HG02938 (cell line): ENCODE measurements around the gene CRAMP1.

ENCODE experiments used
- ATAC-seq: cut with Tn5 transposase; IDR thresholded peaks from one replicate; pipeline ENCODE4 v1.9.1; 2021; ENCODE audit warnings: mild to moderate bottlenecking, moderate library complexity; ENCODE audit not compliant: unreplicated experiment

CRAMP1 gene

GRCh38 chr16:1655909-1656807 lies 44.0 kb downstream of the CRAMP1 start:
- no peak for ATAC-seq

GRCh38 chr16:1656808-1657617 lies 44.9 kb downstream of the CRAMP1 start:
- ATAC-seq: no peak

GRCh38 chr16:1657841-1658240 lies 45.7 kb downstream of the CRAMP1 start:
- ATAC-seq: no peak

- no peak for ATAC-seq
These were observed 46.9 kb downstream of the CRAMP1 start for GRCh38 chr16:1659031-1659430.

DNA sequence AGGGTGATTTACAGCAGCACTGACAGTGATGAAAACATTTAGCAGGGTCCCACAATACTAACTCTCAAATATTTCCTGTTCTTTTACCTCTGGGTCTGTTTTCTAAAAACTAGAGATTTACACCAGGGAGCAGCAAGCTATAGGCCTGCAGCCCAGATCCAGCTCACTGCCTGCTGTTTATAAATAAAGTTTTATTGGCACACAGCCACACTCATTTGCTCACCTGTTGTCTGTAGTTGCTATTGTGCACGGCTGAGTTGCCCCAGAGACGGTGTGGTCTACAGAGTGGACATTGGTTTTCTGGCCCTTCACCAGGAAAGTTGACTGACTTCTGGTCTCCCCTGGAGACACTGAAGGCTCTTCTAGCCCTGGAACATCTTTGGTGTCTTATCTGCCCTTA lies 49.7 kb downstream of the CRAMP1 start:
- no peak for ATAC-seq

- no peak for ATAC-seq
These were observed 50.4 kb downstream of the CRAMP1 start for GRCh38 chr16:1662543-1662942.

GRCh38 chr16:1665829-1666228 lies 53.7 kb downstream of the CRAMP1 start:
- no peak for ATAC-seq

DNA sequence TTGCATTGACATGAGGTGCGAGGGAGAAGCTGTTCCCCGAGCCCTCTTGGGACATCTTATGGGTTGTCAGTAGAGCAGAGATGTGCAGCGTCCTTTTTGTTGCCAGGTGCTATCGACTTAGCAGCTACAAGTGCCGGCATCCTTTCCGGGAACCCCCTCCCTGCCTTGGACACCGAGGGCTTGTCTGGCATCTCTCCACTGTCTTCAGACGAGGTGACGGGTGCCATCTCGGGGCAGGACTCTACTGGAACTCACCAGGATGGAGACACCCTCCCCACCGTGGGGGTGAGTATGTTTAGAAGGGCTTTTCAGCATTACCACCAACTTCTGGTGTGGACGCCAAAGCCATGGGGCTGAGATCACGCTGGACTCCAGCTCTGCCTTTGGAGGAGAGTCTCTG lies 54.2 kb downstream of the CRAMP1 start:
- no peak for ATAC-seq

DNA sequence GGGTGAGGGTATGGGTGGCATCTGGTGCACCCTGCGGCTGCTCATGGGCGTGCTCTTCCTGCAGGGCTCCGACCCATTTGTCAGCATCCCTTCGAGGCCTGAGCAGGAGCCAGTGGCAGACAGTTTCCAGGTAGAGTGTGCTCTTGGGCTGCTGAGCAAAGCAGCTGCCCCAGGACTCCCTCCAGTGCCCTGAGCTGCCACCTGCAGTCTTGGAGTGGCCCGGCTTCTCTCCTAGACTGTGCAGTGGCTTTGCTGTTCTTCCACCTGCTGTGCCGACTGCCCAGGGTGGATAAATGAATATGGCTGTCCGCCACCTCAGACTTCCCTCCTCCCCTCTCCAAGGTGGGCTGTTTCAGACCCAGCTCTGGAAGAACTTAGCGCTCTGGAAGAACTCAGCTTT lies 55.1 kb downstream of the CRAMP1 start:
- ATAC-seq: no peak

DNA sequence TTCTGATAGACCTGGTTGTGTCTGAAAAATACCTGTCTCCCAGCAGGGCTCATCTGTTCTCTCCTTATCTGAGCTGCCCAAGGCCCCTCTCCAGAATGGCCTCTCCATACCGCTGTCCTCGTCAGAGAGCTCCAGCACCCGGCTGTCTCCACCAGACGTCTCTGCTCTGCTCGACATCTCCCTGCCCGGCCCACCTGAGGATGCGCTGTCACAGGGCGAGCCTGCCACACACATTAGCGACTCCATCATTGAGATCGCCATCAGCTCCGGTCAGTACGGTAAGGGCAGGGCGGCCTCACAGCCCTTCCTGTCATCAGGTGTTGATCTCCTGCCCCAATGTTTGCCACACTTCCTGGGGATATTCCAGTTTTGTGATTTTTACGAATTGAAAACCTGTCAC lies 55.8 kb downstream of the CRAMP1 start:
- no peak for ATAC-seq

GRCh38 chr16:1668612-1669319 lies 56.6 kb downstream of the CRAMP1 start:
- no peak for ATAC-seq

DNA sequence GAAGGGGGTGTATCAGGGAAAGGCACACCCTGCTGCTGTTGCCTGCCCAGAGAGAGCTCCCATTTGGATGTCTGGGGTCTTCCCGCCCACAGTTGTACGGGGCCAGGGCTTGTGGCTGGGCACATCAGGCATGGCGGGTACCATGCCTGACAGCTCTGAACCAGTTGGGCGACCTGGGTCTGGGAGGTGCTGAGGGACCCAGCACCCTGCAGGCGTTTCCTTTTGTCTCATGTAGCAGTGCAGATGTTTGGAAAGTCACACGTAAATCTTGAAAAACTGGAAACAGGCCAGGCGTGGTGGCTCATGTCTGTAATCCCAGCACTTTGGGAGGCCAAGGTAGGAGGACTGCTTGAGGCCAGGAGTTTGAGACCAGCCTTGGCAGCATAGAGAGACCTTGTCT lies 57.5 kb downstream of the CRAMP1 start:
- ATAC-seq: no peak

DNA sequence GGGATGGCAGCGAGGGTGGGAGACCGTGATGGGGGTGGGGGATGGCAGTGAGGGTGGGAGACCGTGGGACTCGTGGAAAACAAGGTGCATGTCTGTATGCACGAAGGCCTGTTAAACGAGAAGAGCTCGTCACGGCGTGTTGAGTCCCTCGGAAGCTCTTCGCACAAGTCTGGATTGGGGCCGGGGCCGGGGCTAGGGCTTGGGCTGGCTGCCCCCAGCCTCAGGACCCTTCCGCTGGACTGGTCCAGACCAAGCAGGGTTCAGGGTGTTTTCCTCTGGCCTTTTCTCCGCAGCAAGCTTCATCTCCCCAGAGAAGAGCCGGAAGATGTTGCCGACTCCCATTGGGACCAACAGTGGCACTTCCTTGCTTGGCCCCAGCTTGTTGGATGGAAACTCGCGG lies 58.2 kb downstream of the CRAMP1 start:
- ATAC-seq: no peak

DNA sequence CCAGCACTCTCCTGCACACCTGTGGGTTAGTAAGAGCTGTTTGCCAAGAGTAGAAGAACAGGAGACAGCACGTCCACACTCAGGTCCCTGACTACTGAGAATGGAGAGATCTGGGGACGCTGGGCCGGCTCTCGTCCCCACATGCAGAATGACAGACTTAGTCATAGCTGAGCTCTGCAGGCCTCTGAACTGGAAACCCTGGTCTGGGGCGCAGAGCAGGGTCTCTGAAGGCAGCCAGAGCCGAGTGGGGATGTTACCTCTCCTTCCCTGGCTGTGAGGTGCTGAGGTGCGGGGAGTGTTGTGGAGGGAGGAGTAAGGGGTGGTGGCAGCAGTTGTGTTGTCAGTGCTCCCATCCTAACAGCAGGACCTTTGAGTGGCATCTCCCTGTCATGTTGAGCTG lies 58.7 kb downstream of the CRAMP1 start:
- ATAC-seq: no peak

- ATAC-seq: no peak
These were observed 61.4 kb downstream of the CRAMP1 start for GRCh38 chr16:1673424-1674151.

DNA sequence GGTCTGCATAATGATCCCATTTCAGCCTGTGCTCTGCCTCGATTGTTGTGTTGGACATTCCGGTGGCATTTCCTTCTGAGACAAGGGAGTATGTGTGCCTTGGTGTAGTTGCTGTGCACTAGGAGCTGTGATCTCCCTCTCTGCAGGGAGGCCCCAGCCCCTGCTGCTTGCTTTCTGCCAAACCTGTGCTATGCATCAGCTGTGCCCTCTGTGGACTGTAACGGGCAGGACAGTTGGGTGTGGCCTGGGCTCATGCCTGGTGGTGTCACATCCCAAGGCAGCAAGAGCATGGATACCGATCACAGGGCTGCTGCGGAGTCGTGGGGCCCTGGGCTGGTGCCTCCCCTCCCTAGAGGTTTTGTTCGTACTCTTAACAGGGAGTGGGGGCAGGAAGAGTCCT lies 62.1 kb downstream of the CRAMP1 start:
- ATAC-seq: no peak

DNA sequence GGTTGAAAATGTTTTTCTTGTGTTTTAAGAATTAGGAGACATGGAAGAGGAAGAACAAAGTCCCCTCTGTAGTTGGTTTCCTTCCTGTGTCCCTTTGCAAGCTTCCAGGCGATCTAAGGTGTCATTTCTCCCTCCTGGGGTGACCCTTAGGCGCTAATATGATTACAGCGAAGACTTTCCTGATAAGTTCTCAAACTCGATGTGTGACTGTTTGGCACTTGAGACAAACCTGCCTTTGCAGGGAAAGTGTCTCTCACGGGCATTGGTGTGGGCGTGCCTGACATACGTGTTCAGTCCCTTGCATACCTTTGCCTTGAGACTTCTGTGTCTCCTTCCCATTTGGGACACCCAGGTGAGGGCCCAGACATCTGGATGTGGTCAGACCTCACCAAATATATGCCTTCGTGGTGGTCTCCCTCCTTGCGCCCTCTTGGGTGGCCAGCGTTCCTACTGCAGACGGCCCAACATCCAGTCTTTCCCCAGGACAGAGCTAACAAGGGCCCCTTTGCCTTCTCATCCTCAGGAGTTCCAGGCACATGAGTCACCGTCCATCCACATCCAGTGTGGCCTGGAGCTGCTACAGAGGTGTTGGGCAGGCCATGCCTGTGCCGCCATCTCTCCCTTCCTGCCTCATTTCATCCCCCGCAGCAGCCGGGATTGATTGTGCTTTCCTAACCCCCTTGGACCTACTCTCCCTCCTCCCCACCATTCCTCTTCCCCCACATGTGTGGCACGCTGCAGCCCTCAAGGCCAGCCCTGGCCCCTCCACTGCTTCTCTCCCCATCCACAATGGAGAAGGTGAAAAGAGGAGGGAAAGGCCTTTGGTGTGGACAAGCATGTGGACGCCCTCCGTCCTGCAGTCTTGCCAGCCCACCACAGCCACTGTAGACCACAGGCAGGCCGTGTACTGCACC lies 62.8 kb downstream of the CRAMP1 start:
- no peak for ATAC-seq

DNA sequence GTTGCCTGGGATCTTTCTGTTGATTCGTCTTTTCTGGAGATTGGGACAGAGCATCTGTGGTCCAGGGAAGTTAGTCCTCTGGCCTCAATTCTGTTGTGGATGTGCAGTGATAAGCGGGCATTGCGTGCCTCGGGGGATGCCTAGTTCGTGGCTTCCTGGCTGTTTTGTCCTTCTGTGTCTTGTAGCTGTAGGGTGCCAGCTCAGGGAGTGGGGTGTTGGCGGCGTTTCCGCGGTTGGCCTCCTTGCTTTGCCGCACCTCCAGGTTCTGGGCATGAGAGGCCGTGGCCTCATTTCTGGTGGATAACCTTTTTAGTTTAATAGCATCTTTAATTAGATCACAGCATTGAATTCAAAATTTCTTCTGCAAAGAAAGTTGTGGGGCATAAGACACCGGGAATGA lies 64.5 kb downstream of the CRAMP1 start:
- ATAC-seq: no peak

DNA sequence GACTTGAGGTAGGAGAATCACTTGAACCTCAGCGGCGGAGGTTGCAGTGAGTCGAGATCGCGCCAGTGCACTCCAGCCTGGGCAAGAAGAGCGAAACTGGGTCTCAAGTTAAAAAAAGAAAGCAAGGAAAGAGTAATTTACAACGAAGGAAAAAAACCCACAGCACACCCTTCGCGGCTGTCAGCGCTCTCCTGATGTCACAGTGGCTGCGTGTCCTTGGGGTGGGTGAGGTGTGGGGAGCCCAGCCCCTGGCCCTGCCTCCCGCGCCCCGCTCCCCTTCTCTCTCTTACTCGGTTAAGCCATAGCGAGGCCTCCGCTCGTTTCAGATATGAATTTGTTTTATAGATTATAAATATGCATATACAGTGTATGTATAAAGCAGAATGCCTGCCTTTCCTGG lies 65.2 kb downstream of the CRAMP1 start:
- ATAC-seq: no peak
